Activated gamma-delta T cell treated with anti-CD3 and anti-CD28 coated beads, Interleukin-2, amount 50 U/mL, for 16 hours (primary cell): ENCODE data around the gene PPP1CA.
"Not testable (repeated sequence)": the region's sequence is repeated elsewhere in the genome, so short reads cannot be mapped to it uniquely, and the experiment has no call there.

ENCODE experiments used
- DNase-seq: peaks from one replicate; pipeline ENCODE4 v3.0.0-alpha.2; 2020; ENCODE audit warnings: low read depth

Gene PPP1CA

DNA sequence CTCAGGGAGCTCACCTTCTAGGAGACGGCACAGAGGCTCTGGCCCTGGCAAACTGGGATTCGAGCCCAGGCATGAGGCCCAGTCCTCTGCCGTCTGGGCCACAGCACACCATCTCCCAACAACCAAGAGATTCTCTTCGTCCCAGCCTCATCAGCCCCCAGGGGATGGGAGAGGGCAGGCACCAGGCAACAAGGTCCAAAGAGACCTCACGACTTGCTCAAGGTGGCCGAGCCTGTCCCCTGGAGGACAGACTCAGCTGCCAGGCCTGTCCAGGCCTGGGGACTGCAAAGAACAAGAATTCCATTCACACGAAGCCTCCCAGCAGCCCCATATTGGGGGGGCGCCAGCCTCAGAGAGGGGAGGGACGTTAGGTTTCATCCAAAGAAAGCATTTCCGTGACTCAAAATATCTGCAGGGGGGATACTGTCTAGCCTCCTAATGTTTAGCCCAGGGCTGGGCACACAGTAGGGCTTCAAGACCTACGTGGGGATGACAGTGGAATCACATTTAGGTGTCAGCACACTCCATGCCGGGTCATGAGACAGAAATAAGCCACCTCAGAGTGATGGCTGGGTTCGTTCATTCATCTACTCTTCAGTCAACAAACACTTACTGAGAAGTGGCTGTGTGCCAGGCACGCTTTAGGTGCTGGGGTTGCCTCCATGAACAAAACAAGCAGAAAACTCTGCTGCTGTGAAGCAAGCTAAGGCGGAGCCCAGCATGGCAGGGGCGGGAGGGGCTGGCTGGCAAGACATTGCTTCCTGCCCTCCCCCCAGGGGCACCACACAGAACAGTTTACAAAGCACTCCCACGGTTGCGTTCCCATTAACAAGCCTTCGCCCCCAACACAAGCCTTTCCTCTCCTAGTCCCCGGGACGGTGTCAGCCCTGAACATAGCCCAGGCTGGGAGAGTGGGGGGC lies 15.0 kb upstream of the PPP1CA start:
- DNase-seq = peak; percentile 57

- no peak for DNase-seq
These were observed 14.0 kb upstream of the PPP1CA start, which contains the start of gene CARNS1 for GRCh38 chr11:67415501-67416304. CARNS1 (plus strand) TSS chr11:67415678; CDS start chr11:67416200, 522 bp downstream.

DNA sequence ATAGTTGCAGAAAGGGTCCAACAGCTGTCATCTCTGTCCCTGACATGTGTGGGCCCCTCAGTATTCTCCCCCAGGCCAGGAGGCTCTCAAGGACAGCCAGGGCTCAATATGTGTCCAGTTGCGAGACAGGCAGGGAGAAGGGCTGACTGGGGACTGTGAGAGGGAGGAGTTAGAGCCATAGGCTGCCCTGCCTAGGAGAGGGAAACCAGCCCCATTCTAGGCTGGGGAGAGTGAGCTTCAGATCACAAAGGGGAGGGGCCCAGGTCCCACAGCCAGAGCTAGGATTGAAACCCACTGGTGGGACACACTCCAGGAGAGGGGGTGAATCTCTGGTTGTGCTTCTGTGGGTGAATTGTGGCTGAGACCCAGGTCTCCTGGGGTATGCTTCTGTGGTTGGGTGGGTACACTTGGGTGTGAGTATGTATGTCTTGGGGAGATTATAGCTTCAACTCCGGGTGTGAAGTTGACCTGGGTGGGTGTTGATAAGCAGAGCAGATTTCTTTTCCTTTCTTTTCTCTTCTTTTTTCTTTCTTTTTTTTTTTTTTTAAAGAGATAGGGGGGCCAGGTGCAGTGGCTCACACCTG lies 11.7 kb upstream of the PPP1CA start:
- no peak for DNase-seq

DNA sequence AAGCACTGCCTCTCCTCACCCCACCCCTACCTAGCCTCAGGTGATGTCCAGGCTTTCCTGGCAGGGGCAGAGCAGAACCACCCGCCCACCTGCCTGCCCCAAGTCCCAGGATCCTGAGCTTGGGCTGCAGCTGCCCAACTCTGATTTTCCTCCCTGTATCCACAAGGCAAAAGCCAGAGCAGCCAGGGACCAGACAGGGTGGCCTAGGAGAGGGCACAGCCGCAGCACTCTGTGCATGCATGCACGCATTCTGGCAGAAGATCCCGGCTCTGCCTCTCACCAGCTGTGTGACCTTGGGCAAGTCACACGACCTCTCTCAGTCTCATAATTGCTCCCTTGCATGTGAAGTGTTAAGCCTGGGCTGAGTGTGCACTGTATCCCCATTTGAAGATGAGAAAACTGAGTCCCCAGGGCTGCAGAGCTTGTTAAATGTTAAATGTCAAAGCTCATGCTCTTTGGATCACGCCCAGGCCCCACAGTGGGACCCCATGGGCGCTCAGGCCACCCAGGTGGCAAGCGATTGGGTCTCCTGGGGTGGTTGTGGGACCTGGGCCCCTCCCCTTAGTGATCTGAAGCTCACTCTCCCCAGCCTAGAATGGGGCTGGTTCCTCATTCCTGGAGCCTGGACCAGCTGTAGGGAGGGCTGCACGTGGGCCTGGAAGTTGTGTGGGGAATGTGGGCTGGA lies 11.0 kb upstream of the PPP1CA start:
- DNase-seq = no peak

- no peak for DNase-seq
These were observed 10.1 kb upstream of the PPP1CA start for GRCh38 chr11:67411785-67412152.

DNA sequence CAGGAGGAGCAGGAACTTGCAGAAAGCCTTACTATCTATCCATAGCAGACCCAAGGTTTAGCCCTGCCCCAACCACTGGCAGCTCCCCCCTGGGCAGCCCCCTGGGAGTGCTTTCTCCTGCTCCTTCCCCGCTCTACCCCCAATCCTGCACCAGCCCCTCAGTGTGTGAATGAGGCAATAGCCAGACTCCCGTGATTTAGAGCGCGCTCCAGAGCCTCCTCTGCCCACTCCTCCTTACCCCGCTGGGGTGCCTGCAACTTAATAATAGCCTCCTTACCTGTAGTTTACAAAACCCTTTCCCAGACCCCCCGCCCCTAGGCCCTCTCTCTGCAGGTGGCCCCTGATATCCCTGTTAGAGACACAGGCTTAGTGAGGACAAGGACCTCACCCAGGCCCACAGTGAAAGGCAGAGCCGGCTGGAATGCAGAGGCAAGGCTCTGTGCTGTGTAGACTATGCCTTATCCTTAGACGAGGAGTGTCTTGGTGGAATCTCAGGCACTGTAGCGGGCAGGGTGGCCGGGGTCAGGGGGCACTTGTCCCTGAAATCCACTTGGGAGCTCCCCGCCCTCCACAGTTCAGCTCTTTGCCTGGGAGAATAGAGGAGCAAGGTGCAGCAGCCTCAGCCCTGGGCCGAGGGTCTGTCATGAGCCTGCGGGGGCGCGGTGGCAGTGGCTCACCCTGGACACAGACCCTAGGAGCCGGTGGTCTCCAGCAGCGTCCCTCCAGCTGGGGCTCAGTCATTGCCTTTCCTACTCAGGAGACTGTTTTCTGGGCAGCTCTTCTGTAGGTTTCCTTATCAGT lies 9.5 kb upstream of the PPP1CA start:
- DNase-seq = no peak

GRCh38 chr11:67410369-67410831 lies 8.7 kb upstream of the PPP1CA start:
- DNase-seq = no peak

- no peak for DNase-seq
These were observed 8.2 kb upstream of the PPP1CA start for GRCh38 chr11:67409781-67410368.

GRCh38 chr11:67409261-67409666 lies 7.6 kb upstream of the PPP1CA start:
- DNase-seq = peak; percentile 64

GRCh38 chr11:67408437-67409200 lies 7.0 kb upstream of the PPP1CA start:
- DNase-seq = no peak

DNA sequence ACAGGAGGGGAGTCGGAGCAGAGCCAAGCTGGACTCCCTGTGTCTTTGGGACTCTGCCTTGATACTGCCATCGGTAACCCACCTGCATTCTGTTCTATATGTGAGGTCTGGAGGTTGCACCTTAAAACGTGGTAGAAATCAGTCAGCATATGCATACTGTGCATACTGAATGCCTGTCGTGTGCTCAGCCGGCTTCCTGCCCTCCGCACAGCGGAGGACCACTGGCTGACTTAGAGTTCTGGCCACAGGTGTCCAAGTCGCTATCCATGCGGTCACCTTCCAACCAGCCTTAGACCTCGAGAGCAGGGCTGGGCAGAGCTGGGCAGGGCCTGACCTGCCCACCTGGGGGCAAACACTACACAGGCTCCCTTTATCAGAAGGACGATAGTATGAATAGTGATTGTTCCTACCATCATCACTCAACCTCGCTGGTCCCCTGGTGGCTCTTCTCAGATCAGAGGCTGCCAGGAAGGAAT lies 6.1 kb upstream of the PPP1CA start:
- no peak for DNase-seq

DNA sequence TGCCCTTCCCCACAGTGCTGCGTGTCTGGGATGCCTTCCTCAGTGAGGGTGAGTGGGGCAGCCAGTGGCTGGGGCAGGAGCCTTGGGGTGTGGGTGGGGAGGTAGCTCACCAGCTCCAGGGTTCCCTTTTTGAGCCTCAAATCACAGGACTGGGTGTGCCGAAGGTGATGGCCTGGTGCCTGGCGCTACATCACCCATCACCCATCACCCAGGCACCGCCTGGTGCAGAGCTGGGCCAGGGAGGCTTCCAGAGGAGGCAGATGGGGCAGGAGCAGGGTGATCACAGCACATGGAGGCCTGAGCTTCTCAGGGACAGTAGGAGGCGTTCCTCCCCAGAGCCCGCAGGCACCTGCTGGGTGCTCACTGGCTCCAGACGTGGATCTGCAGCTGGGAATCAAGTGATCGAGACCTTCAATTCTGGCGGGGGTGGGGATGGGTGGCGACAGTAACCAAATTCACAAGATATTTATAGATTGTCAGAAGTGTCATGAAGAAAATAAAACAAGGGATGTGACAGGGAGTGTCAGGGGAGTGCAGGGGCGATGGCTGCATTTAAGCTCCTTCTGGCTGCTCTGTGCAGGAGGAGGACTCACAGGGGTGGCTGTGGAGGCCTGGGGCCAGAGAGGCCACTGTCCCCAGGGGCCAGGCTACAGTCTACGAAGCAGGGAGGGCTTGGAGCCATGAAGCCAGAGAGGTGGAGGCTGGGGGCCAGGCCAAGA lies 5.5 kb upstream of the PPP1CA start:
- no peak for DNase-seq

- DNase-seq = no peak
These were observed 4.8 kb upstream of the PPP1CA start for GRCh38 chr11:67406420-67406968.

DNA sequence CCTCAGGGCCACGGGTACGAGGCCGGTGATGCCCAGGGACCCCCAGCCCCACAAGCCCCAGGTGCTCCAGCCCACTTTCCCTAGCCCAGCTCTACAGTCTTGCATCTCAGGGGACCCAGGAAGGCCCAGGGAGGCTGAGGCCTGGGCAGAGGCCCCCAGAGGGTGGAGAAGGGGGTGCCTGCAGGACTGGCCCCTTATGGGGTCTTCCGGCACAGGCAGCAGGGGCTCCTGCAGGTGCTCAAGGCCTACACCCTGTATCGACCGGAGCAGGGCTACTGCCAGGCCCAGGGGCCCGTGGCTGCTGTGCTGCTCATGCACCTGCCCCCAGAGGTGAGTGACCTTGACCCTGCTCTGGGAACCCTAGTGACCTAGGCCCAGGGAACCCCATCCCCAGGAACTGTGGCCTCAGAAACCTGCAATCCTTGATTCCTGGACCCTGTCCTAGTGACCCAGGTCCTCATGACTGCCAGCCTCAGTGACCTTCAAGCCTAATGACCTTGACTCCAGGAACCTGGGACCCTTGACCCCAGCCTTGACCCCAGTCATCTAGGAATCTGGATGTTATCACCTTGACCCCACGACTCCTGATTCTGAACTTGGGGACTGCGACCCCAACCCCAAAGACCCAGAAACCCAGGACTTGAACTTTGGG lies 4.2 kb upstream of the PPP1CA start:
- no peak for DNase-seq

GRCh38 chr11:67405196-67405567 lies 3.5 kb upstream of the PPP1CA start:
- DNase-seq = no peak

GRCh38 chr11:67404515-67405195 lies 3.0 kb upstream of the PPP1CA start:
- no peak for DNase-seq

GRCh38 chr11:67403085-67403484 lies 1.4 kb upstream of the PPP1CA start:
- not testable (repeated sequence) for DNase-seq
